ENCODE measurements around the gene FARSA.

Gene FARSA

GRCh38 chr19:12888006-12888603 is 45.4 kb downstream of the FARSA start:
- FAIRE-seq, result no peak

GRCh38 chr19:12886969-12887747 is 46.4 kb downstream of the FARSA start, which contains the start of gene KLF1:
Gene KLF1 (minus strand): TSS chr19:12887201. CDS start chr19:12887140, 61 bp downstream.
- FAIRE-seq, result no peak

GRCh38 chr19:12886651-12886968 is 46.9 kb downstream of the FARSA start:
- no peak for FAIRE-seq

- no peak for FAIRE-seq
These were observed 47.5 kb downstream of the FARSA start for GRCh38 chr19:12885749-12886650.

- FAIRE-seq, result no peak
These were observed 48.4 kb downstream of the FARSA start for GRCh38 chr19:12884926-12885748.

- FAIRE-seq, result no peak
These were observed 48.9 kb downstream of the FARSA start for GRCh38 chr19:12884627-12884925.

GRCh38 chr19:12884202-12884601 is 49.3 kb downstream of the FARSA start:
- no peak for FAIRE-seq

- FAIRE-seq, result no peak
These were observed 50.9 kb downstream of the FARSA start for GRCh38 chr19:12882589-12882988.

- peak; percentile 89 for FAIRE-seq
These were observed 52.2 kb downstream of the FARSA start, which contains the start of gene DNASE2 for GRCh38 chr19:12881172-12881808. Gene DNASE2 (minus strand): TSS chr19:12881449. CDS start chr19:12881375, 74 bp downstream.

- no peak for FAIRE-seq
These were observed 52.9 kb downstream of the FARSA start for GRCh38 chr19:12880551-12881171.

GRCh38 chr19:12875086-12875485 is 58.4 kb downstream of the FARSA start:
- no peak for FAIRE-seq

GRCh38 chr19:12873891-12874745 is 59.4 kb downstream of the FARSA start:
- no peak for FAIRE-seq

GRCh38 chr19:12872941-12873890 is 60.3 kb downstream of the FARSA start:
- no peak for FAIRE-seq

Data from A204.1 (cell line).